Esophagus muscularis mucosa (tissue), 3 donors: ENCODE measurements around the gene HK1.

Source experiments
- POLR2A ChIP-seq: fragments of 450-650 bp; IDR thresholded peaks from one replicate; pipeline ENCODE4 v1.6.1; 2017; ENCODE audit warnings: antibody characterized with exemption, moderate library complexity, mild to moderate bottlenecking, low read depth
- TF ChIP-seq, protein P1 (sequence below), 3 experiments: fragments of 200-600 bp in 2 of 3; fragments of 450-650 bp in 1 of 3; sonication (generic) in 2 of 3; IDR thresholded peaks; one replicate each; pipeline ENCODE4 v1.5.1; 2017 to 2019; ENCODE audit warnings: antibody characterized with exemption in 3 of 3, mild to moderate bottlenecking in 2 of 3, moderate library complexity in 1 of 3

DNA sequence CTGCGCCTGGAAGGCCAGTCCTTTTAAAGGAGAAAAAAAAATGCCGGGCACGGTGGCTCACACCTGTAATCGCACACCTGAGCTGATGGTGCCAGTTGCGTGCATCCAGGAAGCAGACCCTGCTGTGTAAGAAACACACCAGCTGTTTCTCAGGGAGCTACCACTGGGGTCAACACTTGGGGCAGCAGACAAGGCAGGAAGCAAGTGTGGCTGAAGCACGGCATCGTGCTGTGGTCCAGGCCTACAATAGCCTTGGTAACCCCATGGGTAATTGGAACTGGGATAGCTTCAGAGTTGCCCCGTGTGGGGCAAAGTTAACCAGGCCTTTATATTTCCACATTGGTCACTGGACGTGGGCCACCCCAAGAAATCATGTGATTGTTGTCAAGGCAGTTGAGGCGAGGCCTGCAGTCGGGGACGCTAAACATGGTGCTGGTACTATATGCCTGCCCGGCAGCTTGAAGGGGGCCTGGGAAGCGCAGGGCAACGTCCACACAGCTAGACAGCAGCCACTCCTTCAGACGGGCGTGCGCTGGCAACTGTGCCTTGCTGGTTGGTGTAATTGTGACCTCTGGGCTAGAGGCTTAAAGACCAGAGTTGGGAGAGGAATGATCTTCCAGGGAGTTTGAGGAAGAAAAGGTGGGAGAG, 140.9 kb downstream of the HK1 start:
- TF ChIP-seq POLR2A = no peak
- TF ChIP-seq, protein P1, sequence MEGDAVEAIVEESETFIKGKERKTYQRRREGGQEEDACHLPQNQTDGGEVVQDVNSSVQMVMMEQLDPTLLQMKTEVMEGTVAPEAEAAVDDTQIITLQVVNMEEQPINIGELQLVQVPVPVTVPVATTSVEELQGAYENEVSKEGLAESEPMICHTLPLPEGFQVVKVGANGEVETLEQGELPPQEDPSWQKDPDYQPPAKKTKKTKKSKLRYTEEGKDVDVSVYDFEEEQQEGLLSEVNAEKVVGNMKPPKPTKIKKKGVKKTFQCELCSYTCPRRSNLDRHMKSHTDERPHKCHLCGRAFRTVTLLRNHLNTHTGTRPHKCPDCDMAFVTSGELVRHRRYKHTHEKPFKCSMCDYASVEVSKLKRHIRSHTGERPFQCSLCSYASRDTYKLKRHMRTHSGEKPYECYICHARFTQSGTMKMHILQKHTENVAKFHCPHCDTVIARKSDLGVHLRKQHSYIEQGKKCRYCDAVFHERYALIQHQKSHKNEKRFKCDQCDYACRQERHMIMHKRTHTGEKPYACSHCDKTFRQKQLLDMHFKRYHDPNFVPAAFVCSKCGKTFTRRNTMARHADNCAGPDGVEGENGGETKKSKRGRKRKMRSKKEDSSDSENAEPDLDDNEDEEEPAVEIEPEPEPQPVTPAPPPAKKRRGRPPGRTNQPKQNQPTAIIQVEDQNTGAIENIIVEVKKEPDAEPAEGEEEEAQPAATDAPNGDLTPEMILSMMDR (IDR thresholded peaks at IDR 0.05) = no peak
